ENCODE measurements around the gene ANOS1.
"Not testable (repeated sequence)": the region's sequence is repeated elsewhere in the genome, so short reads cannot be mapped to it uniquely, and the experiment has no call there.

Gene ANOS1

GRCh38 chrX:8607326-8607725 is 124.6 kb downstream of the ANOS1 start:
- peak; percentile 55 for DNase-seq

- DNase-seq, result no peak
Observed at GRCh38 chrX:8604131-8604530, 127.8 kb downstream of the ANOS1 start.

GRCh38 chrX:8591501-8591900 is 140.4 kb downstream of the ANOS1 start:
- DNase-seq, result no peak

DNA sequence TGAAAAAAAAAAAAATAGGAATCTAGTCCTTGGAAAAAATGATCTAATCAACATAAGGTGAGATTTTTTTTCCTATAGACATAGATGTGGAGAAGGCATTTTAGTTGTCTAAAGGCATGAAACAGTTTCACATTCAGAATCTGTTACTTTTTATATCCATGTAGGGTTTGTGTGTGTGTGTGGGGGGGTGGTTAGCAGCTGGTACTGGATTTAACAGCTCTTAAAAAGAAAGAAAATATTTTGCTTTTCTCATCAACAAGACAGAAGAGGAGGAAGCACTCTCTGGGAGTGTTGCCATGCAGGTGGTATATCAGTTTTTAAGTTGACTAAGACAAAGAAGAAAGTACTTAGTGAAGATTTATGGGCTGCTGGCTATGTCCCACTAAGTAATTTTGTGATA is 145.0 kb downstream of the ANOS1 start:
- no peak for DNase-seq

- DNase-seq, result no peak
Observed at GRCh38 chrX:8579602-8580001, 152.3 kb downstream of the ANOS1 start.

DNA sequence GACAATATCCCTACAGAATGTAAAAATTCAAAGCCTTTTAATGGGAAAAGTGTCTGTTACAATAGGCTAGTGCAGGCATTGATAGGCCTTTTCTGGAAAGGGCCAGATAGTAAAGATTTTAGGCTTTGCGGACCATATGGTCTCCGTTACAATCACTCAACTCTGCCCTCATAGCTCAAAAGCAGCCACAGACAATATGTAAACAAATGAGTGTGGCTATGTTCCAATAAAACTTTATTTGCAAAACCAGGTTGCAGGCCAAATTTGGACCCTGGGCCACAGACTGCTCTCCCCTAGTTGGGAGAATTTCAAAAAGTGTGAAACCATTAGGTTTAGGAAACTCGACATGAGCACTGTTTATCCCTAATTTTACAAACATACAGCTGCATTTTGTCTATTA is 155.1 kb downstream of the ANOS1 start:
- DNase-seq, result no peak

- DNase-seq, result no peak
Observed at GRCh38 chrX:8565729-8566128, 166.2 kb downstream of the ANOS1 start.

- DNase-seq, result no peak
Observed at GRCh38 chrX:8548446-8548845, 183.5 kb downstream of the ANOS1 start.

DNA sequence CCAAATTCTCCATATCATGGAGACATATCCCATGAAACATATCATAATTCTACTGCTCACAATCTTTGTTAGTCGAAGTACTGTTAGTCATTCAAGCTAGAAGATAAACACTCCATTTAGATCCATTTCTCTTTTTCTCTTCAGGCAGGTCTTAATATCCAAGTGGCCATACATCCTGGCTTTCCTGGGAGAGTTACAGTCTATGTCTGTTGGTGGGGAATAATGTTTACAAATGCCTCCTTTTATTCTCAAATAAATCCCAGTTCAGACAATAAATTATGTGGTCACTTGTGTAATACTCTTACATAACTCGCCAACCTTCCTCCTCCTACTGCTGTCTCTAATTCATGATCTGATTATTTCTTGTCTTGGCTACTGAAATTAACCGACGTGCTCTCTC is 185.2 kb downstream of the ANOS1 start:
- no peak for DNase-seq

GRCh38 chrX:8520791-8521190 is 211.1 kb downstream of the ANOS1 start:
- no peak for DNase-seq

DNA sequence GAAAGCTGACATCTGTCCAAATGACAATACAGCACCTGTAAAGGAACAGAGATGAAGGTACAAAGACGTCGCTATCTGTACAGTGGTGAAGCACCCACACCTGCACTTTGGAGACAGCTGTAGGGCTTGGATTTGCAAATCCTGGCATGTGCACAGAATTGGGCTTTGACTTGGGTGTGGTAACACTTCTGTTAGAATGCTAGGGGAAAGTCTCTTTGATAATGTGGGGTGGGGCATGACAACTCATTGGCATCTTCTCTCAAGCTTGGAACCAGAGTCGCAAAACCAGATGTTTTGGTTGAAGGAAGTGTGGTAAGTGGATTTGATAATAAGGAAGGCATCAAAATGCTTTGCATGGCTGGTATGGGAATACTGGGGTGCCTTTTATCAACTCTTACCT is 211.8 kb downstream of the ANOS1 start:
- DNase-seq, result no peak

- DNase-seq, result peak; percentile 78
Observed at GRCh38 chrX:8504451-8504850, 227.5 kb downstream of the ANOS1 start.

- DNase-seq, result not testable (repeated sequence)
Observed at GRCh38 chrX:8502101-8502500, 229.8 kb downstream of the ANOS1 start.

DNA sequence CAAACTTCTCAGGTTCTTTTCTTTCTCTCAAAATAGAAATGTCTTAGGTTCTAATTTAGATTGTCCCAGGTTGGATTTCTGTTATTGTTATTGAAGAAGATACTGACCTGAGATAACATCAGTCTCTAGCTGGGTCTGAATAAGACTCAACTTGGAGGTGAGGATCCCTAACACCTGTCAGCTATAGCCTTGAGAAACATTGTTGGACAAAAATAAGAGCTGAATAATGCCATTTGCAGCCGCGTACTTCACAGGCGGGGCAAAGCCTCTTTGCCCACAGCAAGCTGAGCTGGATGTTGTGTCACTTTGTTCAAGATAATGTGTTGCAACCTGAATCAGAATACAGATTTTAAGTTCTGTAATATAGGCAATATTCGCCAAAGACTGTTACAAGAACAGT is 231.7 kb downstream of the ANOS1 start:
- DNase-seq, result no peak

DNA sequence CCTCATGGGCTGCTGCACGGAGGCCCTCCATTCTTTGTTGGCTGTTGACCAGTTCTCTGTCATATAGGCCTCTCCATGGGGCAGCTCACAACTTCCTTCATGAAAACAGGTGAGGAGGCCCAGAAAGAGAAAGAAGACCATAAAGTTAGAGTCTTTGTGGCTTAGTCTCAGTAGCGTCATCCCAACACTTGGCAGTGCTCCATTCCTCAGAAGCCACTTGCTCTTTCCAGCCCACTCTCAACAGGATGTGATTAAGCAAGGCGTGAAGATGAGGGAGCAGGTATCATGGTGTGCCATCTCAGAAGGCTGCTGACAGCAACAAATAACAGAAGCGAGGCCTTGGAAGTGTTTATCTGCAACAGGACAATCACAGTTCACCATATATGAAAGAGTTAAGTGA is 236.9 kb downstream of the ANOS1 start:
- not testable (repeated sequence) for DNase-seq

- DNase-seq, result no peak
Observed at GRCh38 chrX:8484360-8484949, 247.5 kb downstream of the ANOS1 start.
